Vagina (tissue), 2 donors: ENCODE data around the gene STOX2. TPM values are rescaled to one million over a fixed set of nuclear protein-coding genes. Genes with fewer than 3 reads are reported as not detected.

Experiments used
- DNase-seq, 2 donors: peaks; one replicate each; pipeline ENCODE4 v3.0.0-alpha.2; 2017; ENCODE audit errors: extremely low spot score in 2 of 2
- H3K27ac ChIP-seq: fragments of 200-600 bp; sonication (generic); one replicate; pipeline ENCODE4 v1.5.1; 2019
- H3K27me3 ChIP-seq: fragments of 200-600 bp; sonication (generic); one replicate; pipeline ENCODE4 v1.5.1; 2019
- H3K36me3 ChIP-seq, 2 donors: fragments of 200-600 bp; sonication (generic); one replicate each; pipeline ENCODE4 v1.5.1; 2017 to 2019
- H3K4me1 ChIP-seq: fragments of 200-600 bp; sonication (generic); one replicate; pipeline ENCODE4 v1.5.1; 2019
- H3K4me3 ChIP-seq, 2 donors: fragments of 200-600 bp; sonication (generic); 1 replicate in 1 of 2; 2 replicates in 1 of 2; pipeline ENCODE4 v1.5.1; 2016 to 2019
- H3K9me3 ChIP-seq: fragments of 200-600 bp; sonication (generic); one replicate; pipeline ENCODE4 v1.5.1; 2019
- POLR2A ChIP-seq, 2 donors: fragments of 450-650 bp; IDR thresholded peaks; one replicate each; pipeline ENCODE4 v1.6.1; 2017; ENCODE audit warnings: antibody characterized with exemption in 2 of 2, mild to moderate bottlenecking in 2 of 2, moderate library complexity in 2 of 2
- POLR2AphosphoS5 ChIP-seq, 2 donors: sonication (generic); formaldehyde crosslinking; IDR thresholded peaks; one replicate each; pipeline ENCODE4 v1.9.0; 2017; ENCODE audit warnings: antibody characterized with exemption in 2 of 2, mild to moderate bottlenecking in 2 of 2, low read depth in 1 of 2; ENCODE audit not compliant: insufficient read depth in 1 of 2
- intact Hi-C: fragments of 100-400 bp; cut with DNase I; formaldehyde crosslinking; loops from one replicate; pipeline ENCODE4 v1.15.1; 2023
- total RNA-seq: library from RNA; depleted of rRNA; stranded (reverse); fragments of >200 nt; gene quantifications from one replicate; pipeline ENCODE4 v1.2.3, GENCODE V29; 2016
- TF ChIP-seq, protein P1 (sequence below), 3 experiments: fragments of 450-650 bp in 2 of 3; fragments of 200-600 bp in 1 of 3; sonication (generic) in 1 of 3; IDR thresholded peaks; one replicate each; pipeline ENCODE4 v1.5.1; 2017 to 2019; ENCODE audit warnings: antibody characterized with exemption in 3 of 3, mild to moderate bottlenecking in 2 of 3, moderate library complexity in 2 of 3

Gene STOX2
- total RNA-seq, 1 donor from 2014 or later: 11.5 TPM

DNA sequence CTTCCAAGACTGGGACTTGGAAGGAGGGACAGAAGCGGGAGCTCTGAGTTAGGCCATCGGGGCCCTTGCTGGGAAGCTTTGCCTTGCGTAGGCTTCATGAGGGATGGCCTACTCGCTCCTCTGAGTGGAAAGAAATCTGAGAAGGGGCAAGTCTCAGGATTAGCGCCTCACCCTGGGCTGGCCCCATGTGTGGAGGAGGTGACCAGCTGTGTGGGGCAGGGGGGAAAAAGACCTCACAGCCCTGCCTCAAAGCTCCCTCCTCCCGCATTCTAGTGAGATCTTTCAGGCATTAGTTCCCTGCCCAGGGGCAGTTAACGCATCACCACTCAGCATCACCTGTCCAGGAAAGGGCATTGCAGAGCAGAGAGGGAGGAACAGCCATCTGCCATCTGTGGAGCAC, 156.5 kb downstream of the STOX2 start:
- no peaks in the 10 kb centered on the region for H3K27me3 ChIP-seq
- intact Hi-C loops: no loop called here

DNA sequence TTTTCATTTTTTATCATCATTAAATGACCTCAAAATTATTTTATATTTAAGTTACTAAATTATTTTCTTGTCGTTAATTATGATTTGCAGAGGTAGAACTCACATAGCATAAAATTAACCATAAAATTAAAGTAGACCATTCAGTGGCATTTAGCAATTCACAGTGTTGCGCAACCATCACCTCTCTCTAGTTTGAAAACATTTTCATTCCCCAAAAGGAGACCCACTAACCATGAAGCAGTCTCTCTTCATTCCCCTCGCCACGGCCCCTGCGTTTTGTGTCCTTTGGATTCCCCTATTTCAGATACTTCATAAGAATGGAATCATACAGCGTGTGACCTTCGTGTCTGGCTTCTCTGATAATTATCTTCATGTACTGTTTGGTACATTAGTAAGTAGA, 157.7 kb downstream of the STOX2 start:
- intact Hi-C loops: no loop called here
- Histone ChIP-seq H3K36me3 (no peaks in the 10 kb centered on the region), H3K27ac (no peak overlapping the region), H3K27me3 (no peaks in the 10 kb centered on the region), H3K4me1 (peaks cover 12% of the 10 kb centered on the region), H3K4me3 (no peak overlapping the region), H3K9me3 (no peaks in the 10 kb centered on the region)
- TF ChIP-seq POLR2AphosphoS5 (IDR thresholded peaks at IDR 0.05; ENCODE audit: insufficient read depth in 1 of 2, low read depth in 1 of 2): no peak
- TF ChIP-seq, protein P1, sequence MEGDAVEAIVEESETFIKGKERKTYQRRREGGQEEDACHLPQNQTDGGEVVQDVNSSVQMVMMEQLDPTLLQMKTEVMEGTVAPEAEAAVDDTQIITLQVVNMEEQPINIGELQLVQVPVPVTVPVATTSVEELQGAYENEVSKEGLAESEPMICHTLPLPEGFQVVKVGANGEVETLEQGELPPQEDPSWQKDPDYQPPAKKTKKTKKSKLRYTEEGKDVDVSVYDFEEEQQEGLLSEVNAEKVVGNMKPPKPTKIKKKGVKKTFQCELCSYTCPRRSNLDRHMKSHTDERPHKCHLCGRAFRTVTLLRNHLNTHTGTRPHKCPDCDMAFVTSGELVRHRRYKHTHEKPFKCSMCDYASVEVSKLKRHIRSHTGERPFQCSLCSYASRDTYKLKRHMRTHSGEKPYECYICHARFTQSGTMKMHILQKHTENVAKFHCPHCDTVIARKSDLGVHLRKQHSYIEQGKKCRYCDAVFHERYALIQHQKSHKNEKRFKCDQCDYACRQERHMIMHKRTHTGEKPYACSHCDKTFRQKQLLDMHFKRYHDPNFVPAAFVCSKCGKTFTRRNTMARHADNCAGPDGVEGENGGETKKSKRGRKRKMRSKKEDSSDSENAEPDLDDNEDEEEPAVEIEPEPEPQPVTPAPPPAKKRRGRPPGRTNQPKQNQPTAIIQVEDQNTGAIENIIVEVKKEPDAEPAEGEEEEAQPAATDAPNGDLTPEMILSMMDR (IDR thresholded peaks at IDR 0.05): no peak
- TF ChIP-seq POLR2A (IDR thresholded peaks at IDR 0.05): no peak
- no peak for DNase-seq

More for the DNA sequence above, 156.5 kb downstream of the STOX2 start:
- TF ChIP-seq POLR2AphosphoS5 (IDR thresholded peaks at IDR 0.05; ENCODE audit: insufficient read depth in 1 of 2, low read depth in 1 of 2) (no peak), POLR2A (IDR thresholded peaks at IDR 0.05) (no peak)
- TF ChIP-seq, protein P1 (IDR thresholded peaks at IDR 0.05): no peak
- H3K4me1 ChIP-seq: peaks cover 7% of the 10 kb centered on the region
- no peak for DNase-seq
- H3K27ac ChIP-seq: no peak overlapping the region
- H3K36me3 ChIP-seq: no peaks in the 10 kb centered on the region
- no peak overlapping the region for H3K4me3 ChIP-seq
- H3K9me3 ChIP-seq: no peaks in the 10 kb centered on the region

DNA sequence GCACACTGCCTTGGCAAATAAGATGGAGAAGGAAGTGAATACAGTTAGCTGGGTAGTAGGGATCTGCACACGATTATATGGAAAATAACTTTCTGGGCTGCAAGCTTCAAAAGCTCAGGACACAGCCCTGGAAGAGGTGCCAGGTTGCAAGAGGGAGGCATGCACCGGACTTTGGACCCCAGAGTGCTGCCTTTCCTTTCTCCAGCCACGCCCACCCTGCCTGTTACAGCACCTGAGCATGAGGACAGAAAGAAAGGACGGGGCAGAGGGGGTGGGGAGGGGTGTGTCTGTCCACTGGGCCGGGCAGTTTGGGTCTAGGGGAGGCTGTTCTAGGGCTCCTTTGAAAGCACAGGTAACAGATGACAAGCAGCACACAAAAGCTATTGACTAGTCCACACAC, 159.8 kb downstream of the STOX2 start:
- no peak for DNase-seq
- no peaks in the 10 kb centered on the region for H3K27me3 ChIP-seq
- H3K27ac ChIP-seq: no peak overlapping the region
- no peak overlapping the region for H3K4me3 ChIP-seq
- intact Hi-C loops: no loop called here
- TF ChIP-seq, protein P1 (IDR thresholded peaks at IDR 0.05): no peak
- TF ChIP-seq POLR2AphosphoS5 (IDR thresholded peaks at IDR 0.05; ENCODE audit: insufficient read depth in 1 of 2, low read depth in 1 of 2): no peak
- no peaks in the 10 kb centered on the region for H3K36me3 ChIP-seq
- no peaks in the 10 kb centered on the region for H3K9me3 ChIP-seq
- peaks cover 12% of the 10 kb centered on the region for H3K4me1 ChIP-seq

DNA sequence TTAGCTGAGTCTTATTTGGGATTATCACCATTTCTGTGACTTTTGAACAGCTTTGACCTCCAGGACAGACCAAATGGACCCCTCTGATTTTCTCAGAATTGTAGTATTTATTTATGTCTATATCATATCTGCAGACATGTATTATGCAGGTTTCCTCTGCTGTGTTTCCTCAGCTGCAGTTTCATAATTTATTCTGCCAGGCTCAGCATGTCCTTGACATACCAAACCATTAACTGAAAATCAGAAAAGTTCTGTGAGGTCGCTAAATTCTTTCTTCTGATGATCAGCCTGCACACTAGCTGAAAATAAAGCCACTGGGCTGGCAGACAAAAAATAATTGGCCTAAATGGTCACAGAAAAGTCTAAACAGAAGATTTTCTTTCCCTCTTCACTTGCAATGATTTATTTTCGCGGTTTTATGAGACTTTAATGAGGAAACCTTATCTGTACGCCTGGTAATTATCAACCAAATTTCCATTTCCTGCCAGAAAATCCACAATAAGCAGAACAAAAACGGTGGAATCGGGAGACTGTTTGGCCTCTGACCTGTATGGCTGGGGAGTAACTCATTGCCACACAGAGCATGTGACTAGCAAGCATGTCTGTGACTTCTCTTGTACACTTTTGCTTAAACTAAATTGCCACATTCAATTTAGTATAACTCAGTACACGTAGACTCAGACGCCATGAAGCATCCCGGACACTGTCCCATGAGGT, 161.6 kb downstream of the STOX2 start:
- intact Hi-C loops: no loop called here
- Histone ChIP-seq H3K27me3 (no peaks in the 10 kb centered on the region), H3K4me1 (peaks cover 12% of the 10 kb centered on the region), H3K27ac (no peak overlapping the region), H3K9me3 (no peaks in the 10 kb centered on the region), H3K4me3 (no peak overlapping the region), H3K36me3 (no peaks in the 10 kb centered on the region)
- no peak for DNase-seq
- TF ChIP-seq POLR2AphosphoS5 (IDR thresholded peaks at IDR 0.05; ENCODE audit: insufficient read depth in 1 of 2, low read depth in 1 of 2) (no peak), POLR2A (IDR thresholded peaks at IDR 0.05) (no peak)
- TF ChIP-seq, protein P1 (IDR thresholded peaks at IDR 0.05): no peak

DNA sequence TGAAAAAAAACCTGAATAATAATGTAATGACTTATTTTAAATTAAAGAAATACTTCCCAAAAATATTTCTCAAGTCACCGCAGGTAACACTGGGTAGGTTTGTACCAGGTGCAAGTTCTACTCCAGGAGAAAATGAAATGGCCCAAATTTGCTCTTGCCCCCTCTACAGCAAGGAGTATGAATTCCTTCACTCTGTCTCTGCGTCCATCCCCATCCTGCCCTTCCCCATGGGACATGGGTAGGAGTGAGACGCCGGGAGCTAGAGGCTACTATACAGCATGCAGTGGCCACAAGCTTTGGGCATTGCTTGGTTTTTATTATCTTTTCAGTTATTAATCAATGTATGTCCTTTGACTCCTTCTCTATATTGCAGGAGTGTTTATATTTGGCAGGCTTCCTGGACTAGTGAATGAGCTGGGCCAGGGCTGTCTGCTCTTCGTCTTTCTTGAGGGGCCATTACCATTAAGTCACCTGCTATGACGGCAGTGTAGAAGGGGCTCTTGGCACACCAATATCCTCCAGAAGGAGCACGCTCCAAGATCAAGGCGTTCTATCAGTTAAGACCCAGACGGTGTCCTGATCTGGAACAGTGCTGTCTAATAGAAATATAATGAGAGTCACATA, 162.9 kb downstream of the STOX2 start:
- no peaks in the 10 kb centered on the region for H3K36me3 ChIP-seq
- no peaks in the 10 kb centered on the region for H3K9me3 ChIP-seq
- H3K27ac ChIP-seq: no peak overlapping the region
- H3K4me3 ChIP-seq: no peak overlapping the region
- no peaks in the 10 kb centered on the region for H3K27me3 ChIP-seq
- intact Hi-C loops: no loop called here
- DNase-seq: no peak
- H3K4me1 ChIP-seq: peaks cover 12% of the 10 kb centered on the region
- TF ChIP-seq POLR2AphosphoS5 (IDR thresholded peaks at IDR 0.05; ENCODE audit: insufficient read depth in 1 of 2, low read depth in 1 of 2) (no peak), POLR2A (IDR thresholded peaks at IDR 0.05) (no peak)
- TF ChIP-seq, protein P1 (IDR thresholded peaks at IDR 0.05): no peak
